Retina (tissue), 1 donor: Measurements from ENCODE around the gene NMNAT3.
A peak's percentile ranks its signal among the peaks of the same experiment; 100 is the strongest.

Source experiments
- DNase-seq: peaks from one replicate; pipeline ENCODE4 v3.0.0-alpha.2; 2016

NMNAT3 gene

GRCh38 chr3:139577909-139578308 lies 99.9 kb downstream of the NMNAT3 start:
- no peak for DNase-seq

GRCh38 chr3:139577346-139577745 lies 100.4 kb downstream of the NMNAT3 start:
- no peak for DNase-seq

GRCh38 chr3:139574026-139574947 lies 103.5 kb downstream of the NMNAT3 start:
- DNase-seq: no peak

GRCh38 chr3:139572847-139573672 lies 104.7 kb downstream of the NMNAT3 start:
- no peak for DNase-seq

- no peak for DNase-seq
Measured at GRCh38 chr3:139571711-139572110, 106.1 kb downstream of the NMNAT3 start.

- no peak for DNase-seq
Measured at GRCh38 chr3:139564294-139564861, 113.4 kb downstream of the NMNAT3 start.

- DNase-seq: no peak
Measured at GRCh38 chr3:139561959-139562676, 115.7 kb downstream of the NMNAT3 start.

DNA sequence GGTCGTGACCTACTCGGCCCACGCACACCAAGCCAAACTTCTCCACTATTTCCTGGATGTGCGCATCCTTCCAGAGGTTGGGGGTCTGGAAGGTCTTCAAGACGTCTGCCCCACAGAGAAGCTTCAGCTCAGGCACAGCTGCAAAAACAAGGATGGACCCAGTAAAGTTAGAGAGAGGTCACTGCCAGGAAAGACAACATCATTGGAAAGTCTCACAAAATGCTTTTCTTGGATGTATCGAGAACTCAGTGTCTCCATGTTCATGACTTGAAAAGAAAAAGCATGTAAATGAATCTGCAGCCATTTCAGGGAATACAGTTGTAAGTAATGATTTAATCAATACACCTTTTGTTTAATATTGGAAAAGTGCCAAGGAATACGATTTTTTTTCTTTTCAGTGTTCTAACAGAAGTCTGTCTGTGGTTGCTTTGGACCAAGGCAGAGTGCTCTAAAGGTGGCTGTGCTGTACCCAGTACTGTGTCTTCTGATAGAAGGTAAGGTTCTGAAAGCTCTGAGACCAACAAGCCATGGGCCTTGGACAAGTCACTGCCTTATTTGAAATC lies 116.4 kb downstream of the NMNAT3 start:
- DNase-seq: no peak

GRCh38 chr3:139560411-139560810 lies 117.4 kb downstream of the NMNAT3 start:
- peak; percentile 56 for DNase-seq

DNA sequence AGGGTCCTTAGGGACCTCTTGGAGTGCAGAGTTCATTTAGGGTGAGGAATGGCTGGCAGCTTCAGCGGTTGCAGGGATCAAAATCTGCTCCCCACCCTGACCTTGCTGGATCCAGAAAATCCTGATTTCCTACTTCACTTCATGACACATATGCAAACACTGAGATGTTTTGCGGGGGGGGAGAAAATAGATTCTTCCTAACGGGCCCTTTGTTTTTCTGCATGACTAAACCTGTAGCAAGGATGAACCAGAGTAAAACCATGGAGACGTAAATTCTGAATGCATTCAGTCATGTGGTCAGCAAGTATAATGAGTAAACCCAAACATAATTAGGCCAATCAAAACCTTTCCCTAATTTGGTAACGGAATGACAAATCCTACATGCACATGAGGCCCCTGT lies 118.2 kb downstream of the NMNAT3 start:
- DNase-seq: peak; percentile 70

GRCh38 chr3:139558351-139559266 lies 119.2 kb downstream of the NMNAT3 start:
- DNase-seq: no peak

GRCh38 chr3:139557041-139557440 lies 120.7 kb downstream of the NMNAT3 start:
- DNase-seq: no peak

DNA sequence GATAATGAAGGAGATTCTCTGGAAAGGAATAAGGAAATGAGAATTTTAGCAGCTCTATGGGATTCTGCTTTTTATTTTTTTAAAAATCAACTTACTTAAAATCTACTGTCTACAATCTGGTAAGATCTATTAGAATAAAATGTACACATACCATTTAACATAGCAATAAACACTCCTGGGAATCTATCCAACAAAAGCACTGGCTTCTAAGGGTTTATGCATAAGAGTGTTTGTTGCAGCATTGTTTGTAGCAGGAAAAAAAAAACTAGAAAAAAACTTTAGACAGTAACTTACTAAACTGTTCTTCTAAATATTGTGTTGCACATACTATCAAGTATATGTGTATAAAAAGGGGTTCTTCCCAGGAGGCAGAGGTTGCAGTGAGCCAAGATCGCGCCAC lies 122.5 kb downstream of the NMNAT3 start:
- DNase-seq: no peak

DNA sequence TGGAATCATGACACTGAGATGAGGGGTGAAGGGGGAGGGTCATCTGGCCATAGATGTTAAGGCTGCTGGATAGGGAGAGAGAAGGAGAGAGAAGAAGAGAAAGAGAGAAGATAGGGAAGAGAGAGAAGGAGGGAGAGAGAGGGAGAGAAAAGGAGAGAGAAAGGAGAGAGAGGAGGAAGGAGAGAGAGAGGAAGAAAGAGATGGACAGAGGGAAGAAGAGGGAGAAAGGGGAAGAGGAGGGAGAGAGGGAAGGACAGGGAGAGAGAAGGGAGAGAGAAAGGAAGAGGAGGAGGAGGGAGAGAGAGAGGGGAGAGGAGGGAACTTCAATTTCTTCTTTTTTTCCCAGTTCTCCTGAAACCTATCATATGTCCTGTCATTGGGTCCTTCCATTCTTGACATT lies 123.1 kb downstream of the NMNAT3 start:
- no peak for DNase-seq

DNA sequence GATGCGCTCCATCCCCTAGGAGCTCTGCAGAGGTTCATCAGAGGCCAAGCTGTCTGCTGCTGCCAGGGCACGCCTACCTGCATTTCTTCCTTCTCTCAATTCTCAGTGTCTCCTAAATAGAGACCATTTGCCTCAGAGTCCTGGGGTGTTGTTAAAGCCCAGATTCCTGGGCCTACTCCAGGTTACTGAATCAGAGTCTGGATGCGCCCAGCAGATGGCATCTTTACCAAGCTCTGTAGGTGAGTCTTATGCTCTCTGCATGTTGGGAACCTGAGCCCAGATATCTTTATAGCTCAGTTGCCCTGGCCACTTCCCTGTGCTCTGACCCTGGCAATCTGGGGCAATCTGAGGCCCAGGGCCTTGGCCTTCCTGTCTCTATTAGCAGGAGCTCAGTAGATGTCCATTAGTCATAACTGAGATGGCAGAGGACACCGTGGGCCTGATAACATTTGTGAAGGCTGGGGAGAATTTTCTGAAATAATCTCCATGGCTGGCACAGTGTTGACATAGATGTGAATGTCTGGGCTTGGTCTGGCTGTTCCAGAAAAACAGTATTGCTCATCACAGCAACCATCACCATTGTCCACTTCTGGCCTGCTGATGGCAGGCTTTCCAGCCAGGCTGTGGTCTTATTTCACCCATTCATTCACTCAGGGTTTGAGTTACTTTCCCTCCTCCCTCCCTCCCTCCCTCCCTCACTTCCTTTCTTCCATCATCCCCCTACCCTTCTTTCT lies 125.0 kb downstream of the NMNAT3 start:
- DNase-seq: no peak

GRCh38 chr3:139548801-139549200 lies 129.0 kb downstream of the NMNAT3 start:
- no peak for DNase-seq

- no peak for DNase-seq
Measured at GRCh38 chr3:139547666-139548065, 130.1 kb downstream of the NMNAT3 start.

DNA sequence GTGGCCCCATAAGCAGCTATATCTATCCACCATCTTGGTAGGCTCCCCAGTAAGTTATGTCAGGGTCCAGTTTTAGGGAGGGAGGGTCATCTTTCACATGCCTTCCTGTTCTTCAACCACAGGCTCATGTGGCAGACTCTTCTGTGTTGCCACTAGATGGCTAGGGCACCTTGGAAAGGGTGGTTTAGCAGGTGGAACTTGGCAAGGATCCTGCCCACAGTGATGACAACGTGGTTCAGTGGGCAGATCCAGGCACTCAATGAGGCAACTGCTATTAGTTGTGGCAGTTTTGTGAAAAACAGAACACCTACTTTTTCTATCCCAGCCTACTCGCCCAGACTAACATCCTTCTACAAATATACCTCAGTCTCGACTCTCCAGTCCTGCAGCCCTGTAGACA lies 131.0 kb downstream of the NMNAT3 start:
- no peak for DNase-seq

DNA sequence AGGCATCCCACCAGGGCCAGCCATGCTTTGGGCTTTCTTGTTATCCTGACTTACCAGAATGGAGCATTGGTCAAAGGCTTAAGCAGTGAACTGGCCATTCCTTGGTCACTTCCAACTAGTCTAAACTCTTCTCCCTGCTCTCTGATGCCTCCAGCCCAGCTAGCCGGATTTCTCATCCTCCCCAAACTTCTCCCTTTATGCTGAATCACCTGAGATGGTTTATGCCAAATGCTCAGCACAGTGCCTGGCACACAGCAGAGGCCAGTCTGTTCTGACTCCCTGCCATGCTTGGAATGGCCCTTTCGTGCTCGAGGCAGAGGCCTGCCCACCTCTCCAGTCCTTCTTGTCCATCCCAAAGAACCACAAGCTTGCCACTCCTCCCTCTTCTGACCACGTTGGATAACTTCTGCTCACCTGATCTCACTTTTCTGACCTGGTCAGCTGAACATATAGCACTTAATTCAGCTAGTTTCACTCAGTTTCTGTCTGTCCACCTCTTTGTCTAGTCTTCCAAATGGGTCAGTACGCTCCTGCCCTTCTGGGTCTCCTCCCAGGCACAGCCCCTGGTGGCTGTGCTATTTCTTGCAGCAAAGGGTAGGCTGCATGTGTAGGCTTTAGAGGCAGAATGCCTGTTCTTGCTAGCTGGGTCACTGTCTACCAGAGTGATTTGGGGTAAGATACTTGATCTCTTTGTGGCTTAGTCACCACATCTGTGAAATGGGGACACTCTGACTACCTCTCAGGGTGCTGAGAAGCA lies 136.1 kb downstream of the NMNAT3 start:
- no peak for DNase-seq
